K562 (cell line): ENCODE results near the gene ADM2. TPM values are rescaled to one million over a fixed set of nuclear protein-coding genes. Genes with fewer than 3 reads are reported as not detected.

Source experiments
- ATAC-seq: fragments of 200-7000 bp; cut with Tn5 transposase; 3 replicates; pipeline ENCODE4 v1.9.1; 2020; ENCODE audit warnings: moderate library complexity
- BruUV-seq: library from RNA; stranded (reverse); fragments of 400-500 nt; replicated peaks from 2 replicates; lab custom pipeline; 2021; lab: Mats Ljungman, UMichigan
- CTCF ChIA-PET: fragments of 300-600 bp; formaldehyde crosslinking; extraction: SDS; loops from one replicate; lab custom pipeline; 2021; ENCODE audit warnings: low intra/inter-chr PET ratio; lab: Yijun Ruan, JAX
- POLR2A ChIA-PET: fragments of 300-600, 350-650 bp; sonication (Branson Sonifier 250); formaldehyde crosslinking; extraction: SDS; loops from one replicate; lab custom pipeline; 2021; ENCODE audit warnings: antibody characterized with exemption, inconsistent platforms; lab: Yijun Ruan, JAX
- DNase-seq, 4 experiments: peaks; one replicate each; pipeline versions ENCODE4 v3.0.0 to v3.0.0-alpha.2; 2011 to 2018; ENCODE audit warnings: low spot score in 3 of 4, mixed read lengths in 3 of 4; ENCODE audit errors: extremely low read depth in 1 of 4
- FAIRE-seq: peaks from 2 replicates; lab custom pipeline; 2011; peaks lifted over from hg19 to GRCh38; lab: Jason Lieb, UNC
- H2AFZ ChIP-seq: 2 replicates; pipeline ENCODE4 v1.6.0; 2011; ENCODE audit warnings: low read depth, low read length, control low read depth, inconsistent platforms
- H3K27ac ChIP-seq: fragments of 200-600 bp; 3 replicates; pipeline ENCODE4 v1.8.0; 2011; ENCODE audit warnings: low read depth, mild to moderate bottlenecking, control low read depth, inconsistent platforms, low read length, moderate library complexity, mixed read lengths; ENCODE audit errors: extremely low read depth
- H3K27me3 ChIP-seq, 2 experiments: fragments of 300-600 bp in 1 of 2; 2 replicates in 1 of 2; 3 replicates in 1 of 2; pipeline versions ENCODE4 v1.6.0 to v1.8.0; 2011; ENCODE audit warnings: inconsistent platforms in 2 of 2, low read length in 2 of 2, mild to moderate bottlenecking in 1 of 2, mixed read lengths in 1 of 2, moderate library complexity in 1 of 2; ENCODE audit not compliant: control insufficient read depth in 2 of 2, insufficient read depth in 2 of 2
- H3K36me3 ChIP-seq: fragments of 300-600 bp; 3 replicates; pipeline ENCODE4 v1.8.0; 2011; ENCODE audit warnings: mild to moderate bottlenecking, low read length, inconsistent platforms; ENCODE audit not compliant: control insufficient read depth, insufficient read depth
- H3K4me1 ChIP-seq, 2 experiments: fragments of 200-600 bp in 1 of 2; replicated peaks in 1 of 2; 2 replicates in 1 of 2; 3 replicates in 1 of 2; pipeline versions ENCODE4 v1.5.1 to v1.8.0; 2011; ENCODE audit warnings: inconsistent platforms in 2 of 2, low read length in 2 of 2, mild to moderate bottlenecking in 1 of 2, mixed read lengths in 1 of 2, moderate library complexity in 1 of 2; ENCODE audit not compliant: control insufficient read depth in 2 of 2, insufficient read depth in 2 of 2
- H3K4me2 ChIP-seq: 2 replicates; pipeline ENCODE4 v1.6.1; 2011; ENCODE audit warnings: low read length, control low read depth, inconsistent platforms, mixed read lengths; ENCODE audit not compliant: insufficient read depth
- H3K4me3 ChIP-seq: fragments of 200-600 bp; sonication (generic), shearing (Covaris generic); 2 replicates; pipeline ENCODE4 v1.5.1; 2016; ENCODE audit warnings: control low read depth, inconsistent platforms
- H3K79me2 ChIP-seq: fragments of 200-600 bp; 3 replicates; pipeline ENCODE4 v1.8.0; 2011; ENCODE audit warnings: low read length, inconsistent platforms; ENCODE audit not compliant: control insufficient read depth, insufficient read depth
- H3K9ac ChIP-seq, 2 experiments: 2 replicates each; pipeline versions ENCODE4 v1.6.0 to v1.6.1; 2011; ENCODE audit warnings: low read depth in 2 of 2, low read length in 2 of 2, control low read depth in 1 of 2, inconsistent platforms in 1 of 2, mild to moderate bottlenecking in 1 of 2, mixed read lengths in 1 of 2; ENCODE audit not compliant: insufficient read depth in 1 of 2
- H3K9me1 ChIP-seq: one replicate; pipeline ENCODE4 v1.6.0; 2011; ENCODE audit warnings: inconsistent platforms, mild to moderate bottlenecking, low read length, moderate library complexity; ENCODE audit not compliant: control insufficient read depth, insufficient read depth
- H3K9me3 ChIP-seq: replicated peaks from 2 replicates; pipeline ENCODE4 v1.5.1; 2011; ENCODE audit warnings: low read depth, low read length, inconsistent platforms; ENCODE audit not compliant: control insufficient read depth, insufficient read depth
- H4K20me1 ChIP-seq: replicated peaks from 2 replicates; pipeline ENCODE4 v1.6.1; 2011; ENCODE audit warnings: low read length, inconsistent platforms, mixed read lengths; ENCODE audit not compliant: control insufficient read depth, insufficient read depth
- CEBPG ChIP-seq, 3 experiments: fragments of 200-800 bp in 1 of 3; sonication (Bioruptor generic) in 1 of 3; sonication (generic) in 1 of 3; formaldehyde crosslinking in 1 of 3; IDR thresholded peaks in 2 of 3; conservative IDR thresholded peaks in 1 of 3; 2 replicates each; pipeline versions ENCODE4 v1.6.1 to v1.8.0; 2016 to 2022; ENCODE audit warnings: missing compliant biosample characterization in 2 of 3, missing genetic modification characterization in 2 of 3, mild to moderate bottlenecking in 1 of 3, missing genetic modification reagents in 1 of 3
- FOXA1 ChIP-seq: fragments of 450-650 bp; IDR thresholded peaks from 2 replicates; pipeline ENCODE4 v1.6.1; 2016; ENCODE audit warnings: mild to moderate bottlenecking, borderline replicate concordance
- HNRNPUL1 ChIP-seq: fragments of 200-400 bp; formaldehyde crosslinking; IDR thresholded peaks from 2 replicates; pipeline ENCODE4 v1.6.1; 2017; ENCODE audit warnings: low read length
- KLF6 ChIP-seq: fragments of 250-450 bp; sonication (Bioruptor Pico); IDR thresholded peaks from 2 replicates; pipeline ENCODE4 v1.4.0; 2020; ENCODE audit warnings: mild to moderate bottlenecking, moderate library complexity, borderline replicate concordance
- SAFB ChIP-seq: fragments of 200-400 bp; formaldehyde crosslinking; IDR thresholded peaks from 2 replicates; pipeline ENCODE4 v1.6.1; 2017; ENCODE audit warnings: low read depth, low read length, borderline replicate concordance
- SMAD2 ChIP-seq: fragments of 150-350 bp; IDR thresholded peaks from 2 replicates; pipeline ENCODE4 v1.6.1; 2014; ENCODE audit warnings: low read depth, mild to moderate bottlenecking, low read length
- SREBF2 ChIP-seq: sonication (generic); formaldehyde crosslinking; IDR thresholded peaks from 2 replicates; pipeline ENCODE4 v1.4.0; 2020; ENCODE audit warnings: mild to moderate bottlenecking, missing genetic modification reagents
- TBP ChIP-seq: optimal IDR thresholded peaks from 2 replicates; pipeline ENCODE3; 2011; ENCODE audit warnings: low read depth, low read length, improper control_type of control experiment
- TCF3 ChIP-seq: sonication (generic); formaldehyde crosslinking; IDR thresholded peaks from 2 replicates; pipeline ENCODE4 v1.4.0; 2020; ENCODE audit warnings: mild to moderate bottlenecking, missing genetic modification reagents
- ZBED1 ChIP-seq: IDR thresholded peaks from 2 replicates; pipeline ENCODE4 v1.6.1; 2014
- ZNF12 ChIP-seq: sonication (generic); formaldehyde crosslinking; IDR thresholded peaks from 2 replicates; pipeline ENCODE4 v1.4.0; 2020; ENCODE audit warnings: mild to moderate bottlenecking, missing genetic modification reagents
- ZNF217 ChIP-seq: sonication (generic); formaldehyde crosslinking; IDR thresholded peaks from 2 replicates; pipeline ENCODE4 v1.8.0; 2022; ENCODE audit warnings: mild to moderate bottlenecking, missing genetic modification reagents
- ZNF780A ChIP-seq: fragments of 250-450 bp; sonication (Bioruptor Pico); IDR thresholded peaks from 2 replicates; pipeline ENCODE4 v1.5.0; 2021; ENCODE audit warnings: mild to moderate bottlenecking
- WGBS: fragments of 100-300 bp; shearing (Covaris generic); methylation state at CpG from one replicate; pipeline ENCODE4 v1.1.6; 2016; ENCODE audit warnings: low coverage, mixed read lengths; ENCODE audit not compliant: insufficient coverage; ENCODE audit errors: missing lambda C conversion rate; 5-methylcytosine and 5-hydroxymethylcytosine counted together
- in situ Hi-C: fragments of 300-500 bp; cut with MboI; formaldehyde crosslinking; loops from 4 replicates; pipeline ENCODE4 v1.15.0; 2018; ENCODE audit warnings: inconsistent platforms, mixed read lengths
- intact Hi-C: fragments of 100-400 bp; cut with micrococcal nuclease; formaldehyde crosslinking; loops from 2 replicates; pipeline ENCODE4 v1.14.2; 2022
- polyA plus RNA-seq, 8 experiments: library from polyadenylated mRNA; depleted of rRNA in 4 of 8; stranded (reverse) in 5 of 8; unstranded in 3 of 8; fragments of >200 nt; fragmentation: Nextera tagmentation in 2 of 8; fragmentation: Illumina TruSeq in 1 of 8; extraction: Ambion mirVana in 2 of 8; extraction: Trizol in 1 of 8; gene quantifications; 2 replicates each; pipeline versions ENCODE4 v1.2.1 to v1.2.3, GENCODE V29; 2011 to 2014; ENCODE audit warnings: inconsistent platforms in 1 of 8, missing spikeins in 1 of 8
- total RNA-seq, 7 experiments: library from RNA; depleted of rRNA in 6 of 7; stranded (reverse); fragments of >200 nt in 6 of 7; fragmentation: Illumina TruSeq in 2 of 7; extraction: Trizol in 2 of 7; gene quantifications; 2 replicates each; pipeline versions ENCODE4 v1.2.1 to v1.2.3, GENCODE V29; 2011 to 2021; ENCODE audit warnings: low replicate concordance in 1 of 7
- TF ChIP-seq, protein P1 (sequence below): fragments of 450-650 bp; IDR thresholded peaks from 2 replicates; pipeline ENCODE4 v1.6.1; 2016; ENCODE audit warnings: antibody characterized with exemption

The ADM2 gene
- total and polyA plus RNA-seq, 9 of the 15 experiments (the other 6 are each of a cell fraction or from before 2014, with no cell fraction given), result 0.11 to 5.1 (median 0.38) TPM

DNA sequence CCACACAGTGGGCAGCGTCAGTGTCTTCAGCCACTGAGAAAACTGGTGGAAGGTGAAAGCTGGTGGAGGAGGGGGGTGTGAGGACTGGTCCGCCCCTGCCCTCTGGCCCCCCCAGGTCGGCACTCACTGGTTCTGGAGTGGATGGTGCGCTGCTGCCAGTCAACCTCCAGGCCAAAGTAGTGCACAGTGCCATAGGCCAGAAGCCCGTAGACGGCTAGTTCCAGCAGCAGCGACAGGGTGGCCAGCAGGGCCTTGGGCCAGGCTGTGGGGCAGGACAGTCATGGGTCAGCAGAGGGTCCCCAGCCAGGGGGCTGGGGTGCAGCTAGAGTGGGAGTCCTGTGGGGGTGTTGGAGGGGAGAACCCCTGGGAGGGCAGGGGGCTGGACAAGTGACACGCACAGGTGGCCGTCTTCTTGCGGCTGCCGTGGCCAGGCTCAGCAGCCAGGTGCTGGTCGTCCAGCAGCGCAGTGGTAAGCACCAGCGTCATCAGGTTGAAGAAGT is 24.0 kb downstream of the ADM2 start (continued):
- TF ChIP-seq CEBPG (CRISPR knock-in tag; IDR thresholded peaks at IDR 0.05) (no peak), CEBPG (tag; conservative IDR thresholded peaks at IDR 0.05 in 1 of 2, IDR thresholded peaks at IDR 0.05 in 1 of 2) (no peak), FOXA1 (no peak), HNRNPUL1 (no peak)

DNA sequence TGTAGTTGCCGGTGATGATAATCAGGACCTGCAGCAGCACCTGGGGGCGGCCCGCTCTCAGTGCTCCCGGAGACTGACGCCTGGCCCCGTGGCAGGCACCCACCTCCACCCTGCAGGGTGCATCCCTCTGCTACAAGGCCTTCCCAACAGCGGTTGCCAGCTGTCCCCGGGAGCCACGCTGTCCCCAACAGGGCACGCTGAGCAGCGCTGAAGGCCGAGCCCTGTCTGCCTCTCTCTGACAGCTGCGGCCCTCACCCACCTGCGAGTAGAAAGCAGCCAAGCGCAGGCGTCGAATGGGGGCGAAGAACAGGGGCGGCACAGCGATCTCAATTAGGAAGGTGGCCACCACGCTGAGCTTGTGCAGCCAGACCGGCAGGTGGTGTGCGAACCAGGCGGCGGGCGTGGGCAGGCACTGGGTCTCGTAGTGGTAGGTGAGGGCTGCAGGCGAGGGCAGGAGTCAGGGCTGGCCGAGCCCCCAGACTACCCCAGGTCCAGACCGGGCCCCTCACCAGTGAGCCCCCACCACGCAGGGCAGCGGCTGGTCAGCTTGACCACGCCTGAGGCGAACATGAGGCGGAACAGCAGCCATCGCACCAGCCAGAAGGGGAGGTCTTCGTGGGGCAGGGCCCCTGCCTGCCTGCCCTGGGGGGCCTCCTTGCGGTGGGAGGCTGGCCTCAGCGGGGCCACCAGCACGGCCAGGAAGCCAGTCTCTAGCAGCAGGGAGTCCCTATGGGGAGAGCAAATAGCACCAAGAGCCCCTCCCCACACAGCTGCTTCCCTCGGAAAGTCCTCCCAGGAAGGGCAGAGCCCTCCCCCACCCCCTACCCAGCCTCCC is 24.6 kb downstream of the ADM2 start:
- Histone ChIP-seq H3K79me2 (peaks cover 36% of the 10 kb centered on the region), H3K4me3 (no peak overlapping the region; the same call in 1 of the 2 replicates), H3K36me3 (peaks cover 29% of the 10 kb centered on the region; the same call in 1 of the 3 replicates), H3K27ac (no peak overlapping the region), H3K9ac (peak overlapping the region in 1 of 2 experiments; percentile 96; a peak in 2 of 4 replicates), H3K27me3 (no peaks in the 10 kb centered on the region), H3K4me1 (peaks cover 0 to 27% of the 10 kb centered on the region in 2 experiments; a peak in 3 of 5 replicates), H3K9me1 (no peaks in the 10 kb centered on the region), H3K9me3 (no peaks in the 10 kb centered on the region), H3K4me2 (no peak overlapping the region), H2AFZ (no peak overlapping the region), H4K20me1 (no peaks in the 10 kb centered on the region)
- ChIA-PET CTCF (no interaction called here), POLR2A (interaction anchor here (1.3 kb wide), 1 partner anchor 9 kb away, joined by 4 read pairs; no protein-coding TSS in a partner anchor)
- TF ChIP-seq ZNF780A (CRISPR knock-in tag) (no peak), TCF3 (CRISPR knock-in tag) (no peak), KLF6 (CRISPR knock-in tag) (no peak), ZBED1 (no peak), TBP (no peak), SREBF2 (CRISPR knock-in tag) (no peak), ZNF217 (CRISPR knock-in tag) (no peak), SMAD2 (no peak), ZNF12 (CRISPR knock-in tag) (no peak), SAFB (no peak)
- TF ChIP-seq, protein P1, sequence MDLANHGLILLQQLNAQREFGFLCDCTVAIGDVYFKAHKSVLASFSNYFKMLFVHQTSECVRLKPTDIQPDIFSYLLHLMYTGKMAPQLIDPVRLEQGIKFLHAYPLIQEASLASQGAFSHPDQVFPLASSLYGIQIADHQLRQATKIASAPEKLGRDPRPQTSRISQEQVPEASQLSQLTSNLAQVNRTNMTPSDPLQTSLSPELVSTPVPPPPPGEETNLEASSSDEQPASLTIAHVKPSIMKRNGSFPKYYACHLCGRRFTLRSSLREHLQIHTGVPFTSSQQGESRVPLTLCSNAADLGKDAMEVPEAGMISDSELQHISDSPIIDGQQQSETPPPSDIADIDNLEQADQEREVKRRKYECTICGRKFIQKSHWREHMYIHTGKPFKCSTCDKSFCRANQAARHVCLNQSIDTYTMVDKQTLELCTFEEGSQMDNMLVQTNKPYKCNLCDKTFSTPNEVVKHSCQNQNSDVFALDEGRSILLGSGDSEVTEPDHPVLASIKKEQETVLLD, result no peak
- intact Hi-C loops (no loop called here), in situ Hi-C loops (no loop called here)
- 98% methylated on average over 18 of the region's 41 CpGs for WGBS
- ATAC-seq (no peak), DNase-seq (no peak), FAIRE-seq (no peak)
- no TSS peak for BruUV-seq
